ENCODE measurements around the gene TNFRSF25. TPM values are rescaled to one million over a fixed set of nuclear protein-coding genes. Genes with fewer than 3 reads are reported as not detected.

TNFRSF25 gene
- polyA plus RNA-seq, 2 of the 4 experiments (the other 2 are of a cell fraction) = 0.65 to 3.4 TPM

GRCh38 chr1:6417961-6418667 is 47.9 kb downstream of the TNFRSF25 start:
- CTCF ChIA-PET = interaction anchor here (1.4 to 6.8 kb wide), 6 partner anchors 8 to 171 kb away, joined by 3 to 96 read pairs (median 12); no protein-coding TSS in a partner anchor
- no peak for ATAC-seq
- TF ChIP-seq EP300 (IDR thresholded peaks at IDR 0.05) = no peak
- H3K4me3 ChIP-seq = no peak overlapping the region
- H3K4me1 ChIP-seq = peaks cover 32% of the 10 kb centered on the region
- 73% methylated on average over 6 of the region's 8 CpGs for WGBS (ENCODE audit: missing lambda C conversion rate)
- no peak for FAIRE-seq
- no peak for DNase-seq (ENCODE audit: low read depth in 1 of 2, low spot score in 1 of 2)
- no peak overlapping the region for H3K27ac ChIP-seq
- H3K4me2 ChIP-seq = no peak overlapping the region
- POLR2A ChIA-PET = no interaction called here
- H3K9me3 ChIP-seq = no peaks in the 10 kb centered on the region

- ChIA-PET POLR2A (no interaction called here), CTCF (interaction anchor here (0.7 to 3.6 kb wide), 3 partner anchors 9 to 69 kb away, joined by 4 to 25 read pairs (median 10); no protein-coding TSS in a partner anchor)
- Histone ChIP-seq H3K4me2 (no peak overlapping the region), H3K4me1 (peaks cover 34% of the 10 kb centered on the region), H3K27ac (no peak overlapping the region), H3K9me3 (no peaks in the 10 kb centered on the region), H3K4me3 (no peak overlapping the region)
- FAIRE-seq (no peak), ATAC-seq (no peak), DNase-seq (ENCODE audit: low read depth in 1 of 2, low spot score in 1 of 2) (no peak)
- TF ChIP-seq FOXS1 (CRISPR knock-in tag; IDR thresholded peaks at IDR 0.05) (no peak), HES2 (IDR thresholded peaks at IDR 0.05) (no peak), TFCP2L1 (CRISPR knock-in tag; IDR thresholded peaks at IDR 0.05) (no peak), HOXB5 (CRISPR knock-in tag; IDR thresholded peaks at IDR 0.05) (no peak), EP300 (IDR thresholded peaks at IDR 0.05) (no peak), CHD2 (IDR thresholded peaks at IDR 0.05; ENCODE audit: low read length, partially characterized antibody) (no peak), ELK1 (IDR thresholded peaks at IDR 0.05; ENCODE audit: low read depth, low read length) (no peak)
- 91% methylated on average over 4 of the region's 5 CpGs for WGBS (ENCODE audit: missing lambda C conversion rate)
These were observed 49.1 kb downstream of the TNFRSF25 start for GRCh38 chr1:6416906-6417305.

GRCh38 chr1:6416295-6416656 is 49.7 kb downstream of the TNFRSF25 start:
- ChIA-PET CTCF (interaction anchor here (0.7 to 3.6 kb wide), 4 partner anchors 9 to 68 kb away, joined by 4 to 25 read pairs (median 7); no protein-coding TSS in a partner anchor), POLR2A (no interaction called here)
- ATAC-seq = no peak
- 89% methylated on average over 6 of the region's 8 CpGs for WGBS (ENCODE audit: missing lambda C conversion rate)
- no peak for FAIRE-seq
- H3K27ac ChIP-seq = no peak overlapping the region
- H3K9me3 ChIP-seq = no peaks in the 10 kb centered on the region
- H3K4me3 ChIP-seq = no peak overlapping the region
- TF ChIP-seq ELK1 (IDR thresholded peaks at IDR 0.05; ENCODE audit: low read depth, low read length) = no peak
- TF ChIP-seq SMC3 (IDR thresholded peaks at IDR 0.05) = no peak
- no peak for TF ChIP-seq RNF2 (IDR thresholded peaks at IDR 0.05; ENCODE audit: borderline replicate concordance, low read depth)
- TF ChIP-seq ESRRA (IDR thresholded peaks at IDR 0.05; ENCODE audit: borderline replicate concordance, low read length) = no peak
- no peak for TF ChIP-seq HEYL (CRISPR knock-in tag; IDR thresholded peaks at IDR 0.05)
- TF ChIP-seq GATA3 (IDR thresholded peaks at IDR 0.05; ENCODE audit: borderline replicate concordance) = no peak
- no peak for TF ChIP-seq HOXB5 (CRISPR knock-in tag; IDR thresholded peaks at IDR 0.05)
- no peak for TF ChIP-seq HES2 (IDR thresholded peaks at IDR 0.05)
- TF ChIP-seq KDM1A (IDR thresholded peaks at IDR 0.05; ENCODE audit: low read depth) = no peak
- TF ChIP-seq ZNF302 (CRISPR knock-in tag; IDR thresholded peaks at IDR 0.05) = no peak
- no peak for TF ChIP-seq HMGXB4 (CRISPR knock-in tag; IDR thresholded peaks at IDR 0.05; ENCODE audit: borderline replicate concordance)
- no peak for TF ChIP-seq POLR2AphosphoS2 (conservative IDR thresholded peaks at IDR 0.05; ENCODE audit: low read length)
- TF ChIP-seq CBX2 (IDR thresholded peaks at IDR 0.05; ENCODE audit: borderline replicate concordance, low read depth) = no peak
- no peak for TF ChIP-seq ZC3H11A (IDR thresholded peaks at IDR 0.05)
- TF ChIP-seq EHF (CRISPR knock-in tag; IDR thresholded peaks at IDR 0.05) = no peak
- no peak for DNase-seq (ENCODE audit: low read depth in 1 of 2, low spot score in 1 of 2)
- H3K4me2 ChIP-seq = no peak overlapping the region
- peaks cover 34% of the 10 kb centered on the region for H3K4me1 ChIP-seq
